GM18520 (cell line): ENCODE results near the gene CRY2.

Experiments
- ATAC-seq: cut with Tn5 transposase; IDR thresholded peaks from one replicate; pipeline ENCODE4 v1.9.1; 2021; ENCODE audit not compliant: unreplicated experiment

The CRY2 gene

GRCh38 chr11:45847911-45848316, 639 bp downstream of the CRY2 start:
- no peak for ATAC-seq

GRCh38 chr11:45848654-45849081, 1.4 kb downstream of the CRY2 start:
- no peak for ATAC-seq

GRCh38 chr11:45850446-45850845, 3.2 kb downstream of the CRY2 start:
- ATAC-seq: no peak

- ATAC-seq: no peak
Observed at GRCh38 chr11:45851228-45851627, 4.0 kb downstream of the CRY2 start.

GRCh38 chr11:45852018-45852711, 4.9 kb downstream of the CRY2 start:
- no peak for ATAC-seq

GRCh38 chr11:45852712-45853101, 5.4 kb downstream of the CRY2 start:
- no peak for ATAC-seq

- no peak for ATAC-seq
Observed at GRCh38 chr11:45853332-45854219, 6.3 kb downstream of the CRY2 start.

GRCh38 chr11:45855308-45855707, 8.0 kb downstream of the CRY2 start:
- no peak for ATAC-seq

GRCh38 chr11:45856044-45856468, 8.8 kb downstream of the CRY2 start:
- no peak for ATAC-seq

- no peak for ATAC-seq
Observed at GRCh38 chr11:45857961-45858474, 10.7 kb downstream of the CRY2 start.

GRCh38 chr11:45858751-45859398, 11.6 kb downstream of the CRY2 start:
- no peak for ATAC-seq

- no peak for ATAC-seq
Observed at GRCh38 chr11:45859661-45860140, 12.4 kb downstream of the CRY2 start.

GRCh38 chr11:45860348-45860747, 13.1 kb downstream of the CRY2 start:
- no peak for ATAC-seq

GRCh38 chr11:45860764-45861510, 13.7 kb downstream of the CRY2 start:
- no peak for ATAC-seq

GRCh38 chr11:45864041-45864440, 16.8 kb downstream of the CRY2 start:
- no peak for ATAC-seq

GRCh38 chr11:45869551-45869950, 22.3 kb downstream of the CRY2 start:
- no peak for ATAC-seq

- ATAC-seq: no peak
Observed at GRCh38 chr11:45870706-45871105, 23.4 kb downstream of the CRY2 start.

- ATAC-seq: no peak
Observed at GRCh38 chr11:45871638-45872037, 24.4 kb downstream of the CRY2 start.

GRCh38 chr11:45872651-45873356, 25.5 kb downstream of the CRY2 start:
- ATAC-seq: no peak

- ATAC-seq: no peak
Observed at GRCh38 chr11:45876401-45876800, 29.1 kb downstream of the CRY2 start.
